ENCODE measurements around the gene ACOXL. TPM values are rescaled to one million over a fixed set of nuclear protein-coding genes. Genes with fewer than 3 reads are reported as not detected.

Gene ACOXL
- total and polyA plus RNA-seq, 2 of the 8 experiments (the other 6 are each of a cell fraction or from before 2014, with no cell fraction given) = 11.4 to 20.6 TPM

DNA sequence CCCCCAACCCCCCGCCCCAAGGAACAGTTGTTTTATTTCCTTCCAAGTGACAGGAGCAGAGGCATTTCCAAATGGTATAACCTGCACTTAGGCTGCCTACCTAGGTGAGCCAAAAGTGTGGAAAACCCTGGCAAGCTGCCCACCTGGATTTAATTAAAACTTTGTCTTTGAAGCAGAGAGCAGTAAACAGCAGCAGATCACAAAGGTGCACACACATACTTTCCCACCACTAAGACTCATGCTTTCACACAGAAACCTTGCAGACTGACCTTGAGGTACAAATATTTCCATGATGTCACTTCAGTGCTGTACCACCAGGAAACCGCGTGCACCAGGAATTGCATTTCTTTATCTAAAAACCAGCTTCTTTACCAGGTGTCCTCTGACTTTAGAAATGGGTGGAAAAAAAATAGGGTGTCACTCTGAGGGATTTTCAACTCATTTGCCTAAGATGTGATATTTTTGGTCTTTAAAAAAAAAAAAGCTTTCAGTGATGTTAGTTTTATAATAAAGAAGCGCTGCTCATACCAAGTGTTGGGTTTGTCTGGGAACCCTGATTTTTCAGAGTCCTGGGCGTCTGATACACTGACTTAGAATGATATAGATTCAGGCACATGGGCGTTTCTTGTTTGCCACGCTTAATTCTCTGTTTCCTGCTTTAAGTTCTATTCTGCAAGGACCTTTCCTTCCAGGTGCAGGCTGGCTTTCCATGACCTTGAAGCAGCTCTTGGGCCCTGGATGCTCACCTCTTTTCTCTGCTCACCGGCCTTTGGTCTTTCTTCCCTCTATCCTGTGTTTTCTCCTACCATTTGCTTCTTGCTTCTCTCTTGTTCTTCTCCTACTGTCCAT, 317.6 kb downstream of the ACOXL start:
- ChIA-PET POLR2A (ENCODE audit: partially characterized antibody) (interaction anchor here (0.6 kb wide), 1 partner anchor 155 kb away, joined by 3 read pairs; no protein-coding TSS in a partner anchor), CTCF (ENCODE audit: partially characterized antibody) (interaction anchor here (2.5 kb wide), 1 partner anchor 19 kb away, joined by 7 read pairs; no protein-coding TSS in a partner anchor)
- WGBS, 2 experiments (ENCODE audit: extremely low coverage in 1 of 2, insufficient coverage in 1 of 2, insufficient read length in 1 of 2, insufficient replicate concordance in 2 of 2, low coverage in 1 of 2, low lambda C conversion rate in 2 of 2, missing lambda C conversion rate in 1 of 2) = 90% methylated on average over 8 of the region's 8 CpGs; no CpG with 5 or more reads in 1 of the 2 experiments
- Histone ChIP-seq H4K91ac (replicated peaks; ENCODE audit: insufficient read length, low read length) (no peak overlapping the region), H2AFZ (ENCODE audit: low read length) (no peak overlapping the region), H4K8ac (ENCODE audit: extremely low read depth, insufficient read depth, low read length) (no peak overlapping the region), H3K14ac (ENCODE audit: insufficient read length) (no peak overlapping the region), H3K23me2 (ENCODE audit: low read depth, low read length) (no peaks in the 10 kb centered on the region), H3K4me2 (ENCODE audit: insufficient read depth in 1 of 2, low read depth in 2 of 2, low read length in 2 of 2) (no peak overlapping the region), H3K4ac (replicated peaks; ENCODE audit: insufficient read length, low read depth, low read length) (no peak overlapping the region), H2BK5ac (ENCODE audit: low read depth, low read length) (no peak overlapping the region), H3K79me1 (ENCODE audit: low read depth, low read length) (no peaks in the 10 kb centered on the region), H3K27ac (ENCODE audit: low read depth, low read length) (no peak overlapping the region), H3K56ac (replicated peaks; ENCODE audit: insufficient read length, low read depth, low read length) (no peak overlapping the region), H3K79me2 (ENCODE audit: control insufficient read depth in 1 of 2, insufficient read depth in 2 of 2, low read length in 2 of 2) (no peaks in the 10 kb centered on the region), H3K9me3 (ENCODE audit: insufficient read depth in 2 of 2, low read depth in 1 of 2, low read length in 1 of 2) (no peaks in the 10 kb centered on the region), H3K36me3 (ENCODE audit: control insufficient read depth in 2 of 4, insufficient read depth in 4 of 4, low read length in 3 of 4) (no peaks in the 10 kb centered on the region; a peak in 2 of 8 replicates), H3K27me3 (replicated peaks in 1 of 4; ENCODE audit: control insufficient read depth in 3 of 4, extremely low read depth in 1 of 4, insufficient read depth in 3 of 4, low read length in 3 of 4) (no peaks in the 10 kb centered on the region), H3K23ac (ENCODE audit: insufficient read length) (no peak overlapping the region), H4K5ac (ENCODE audit: insufficient read length, low read depth, low read length) (no peak overlapping the region), H4K20me1 (replicated peaks in 1 of 2; ENCODE audit: control insufficient read depth in 1 of 2, insufficient read depth in 2 of 2, low read length in 2 of 2) (no peaks in the 10 kb centered on the region), H3K4me3 (ENCODE audit: extremely low read depth in 1 of 4, insufficient read depth in 2 of 4, low read depth in 3 of 4, low read length in 4 of 4) (no peak overlapping the region), H2BK12ac (ENCODE audit: low read depth, low read length) (no peak overlapping the region), H2AK5ac (ENCODE audit: low read depth, low read length) (no peak overlapping the region), H3K4me1 (replicated peaks in 1 of 4; ENCODE audit: control insufficient read depth in 3 of 4, insufficient read depth in 4 of 4, low read length in 3 of 4) (no peaks in the 10 kb centered on the region), H3K18ac (ENCODE audit: extremely low read depth, low read length) (no peak overlapping the region), H2BK120ac (replicated peaks; ENCODE audit: low read depth, low read length) (no peak overlapping the region), H2BK15ac (ENCODE audit: low read length) (no peak overlapping the region), H3K9ac (replicated peaks in 1 of 4; ENCODE audit: extremely low read depth in 1 of 4, low read depth in 3 of 4, low read length in 3 of 4) (no peak overlapping the region), H2BK20ac (ENCODE audit: low read length) (no peak overlapping the region)
- DNase-seq (ENCODE audit: low read depth in 1 of 2, low spot score in 2 of 2) = no peak
- FAIRE-seq = no peak
- TF ChIP-seq EP300 (IDR thresholded peaks at IDR 0.05; ENCODE audit: borderline replicate concordance in 1 of 2, low read depth in 2 of 2, low read length in 2 of 2) = no peak
- no peak for TF ChIP-seq POLR2AphosphoS5 (IDR thresholded peaks at IDR 0.05; ENCODE audit: low read depth, low read length)
- no peak for TF ChIP-seq RXRA (IDR thresholded peaks at IDR 0.05; ENCODE audit: insufficient read depth, low read depth, low read length)
